ENCODE data around the gene SPATA31D1.
A peak's percentile ranks its signal among the peaks of the same experiment; 100 is the strongest.

SPATA31D1 gene

GRCh38 chr9:82024908-82025307, 36.3 kb downstream of the SPATA31D1 start:
- Mint-ChIP-seq H3K27ac (peak overlapping the region in 2 of 3 experiments; percentile 17 to 53), H3K4me1 (peaks cover 10% of the 10 kb centered on the region), H3K4me3 (no peak overlapping the region), H3K36me3 (ENCODE audit: low read depth) (no peaks in the 10 kb centered on the region), H3K27me3 (ENCODE audit: low read depth) (no peaks in the 10 kb centered on the region), H3K9me3 (no peaks in the 10 kb centered on the region)
- TF ChIP-seq CTCF (IDR thresholded peaks at IDR 0.05; ENCODE audit: unreplicated experiment in 3 of 3) = no peak

DNA sequence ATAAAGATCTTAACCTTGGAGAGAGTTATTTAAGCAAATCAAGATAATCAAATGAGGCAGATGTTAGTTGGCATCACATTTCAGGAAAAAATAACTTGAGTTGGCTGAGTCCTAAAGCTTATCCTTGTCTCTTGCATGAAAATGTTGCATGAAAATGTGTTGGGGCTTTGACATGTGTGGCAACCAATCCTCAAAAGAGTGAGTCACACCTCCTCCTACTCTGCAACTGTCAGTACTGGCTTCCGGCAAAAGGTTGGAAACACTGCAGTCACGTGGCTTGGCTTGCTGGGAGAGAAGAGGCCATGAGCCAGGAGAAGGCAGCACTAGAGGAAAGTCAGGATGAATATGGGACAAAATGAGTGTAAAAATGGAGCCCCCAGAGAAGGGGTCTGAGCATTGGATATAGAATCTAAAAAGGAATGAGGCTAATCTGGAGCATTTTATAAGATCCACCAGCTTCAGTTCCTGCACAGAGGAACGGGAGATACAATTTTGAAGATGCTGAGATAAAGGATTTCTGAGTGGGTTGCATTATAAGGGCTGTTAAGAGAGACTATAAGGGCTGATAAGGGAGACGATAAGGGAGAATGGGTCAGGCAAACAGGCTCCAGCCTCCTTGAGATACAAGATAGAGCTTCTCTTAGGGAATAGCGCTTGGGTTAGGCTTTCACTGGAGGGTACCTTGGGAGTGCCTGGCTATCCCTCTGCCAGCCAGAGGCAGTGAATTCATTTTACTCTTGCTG, 43.1 kb downstream of the SPATA31D1 start:
- no peaks in the 10 kb centered on the region for H3K9me3 Mint-ChIP-seq
- TF ChIP-seq CTCF (IDR thresholded peaks at IDR 0.05; ENCODE audit: unreplicated experiment in 3 of 3) = no peak
- H3K4me1 Mint-ChIP-seq = peaks cover 34% of the 10 kb centered on the region
- no peaks in the 10 kb centered on the region for H3K36me3 Mint-ChIP-seq (ENCODE audit: low read depth)
- H3K27ac Mint-ChIP-seq = peak overlapping the region in 2 of 3 experiments; percentile 2 to 13
- H3K4me3 Mint-ChIP-seq = no peak overlapping the region
- no peaks in the 10 kb centered on the region for H3K27me3 Mint-ChIP-seq (ENCODE audit: low read depth)

DNA sequence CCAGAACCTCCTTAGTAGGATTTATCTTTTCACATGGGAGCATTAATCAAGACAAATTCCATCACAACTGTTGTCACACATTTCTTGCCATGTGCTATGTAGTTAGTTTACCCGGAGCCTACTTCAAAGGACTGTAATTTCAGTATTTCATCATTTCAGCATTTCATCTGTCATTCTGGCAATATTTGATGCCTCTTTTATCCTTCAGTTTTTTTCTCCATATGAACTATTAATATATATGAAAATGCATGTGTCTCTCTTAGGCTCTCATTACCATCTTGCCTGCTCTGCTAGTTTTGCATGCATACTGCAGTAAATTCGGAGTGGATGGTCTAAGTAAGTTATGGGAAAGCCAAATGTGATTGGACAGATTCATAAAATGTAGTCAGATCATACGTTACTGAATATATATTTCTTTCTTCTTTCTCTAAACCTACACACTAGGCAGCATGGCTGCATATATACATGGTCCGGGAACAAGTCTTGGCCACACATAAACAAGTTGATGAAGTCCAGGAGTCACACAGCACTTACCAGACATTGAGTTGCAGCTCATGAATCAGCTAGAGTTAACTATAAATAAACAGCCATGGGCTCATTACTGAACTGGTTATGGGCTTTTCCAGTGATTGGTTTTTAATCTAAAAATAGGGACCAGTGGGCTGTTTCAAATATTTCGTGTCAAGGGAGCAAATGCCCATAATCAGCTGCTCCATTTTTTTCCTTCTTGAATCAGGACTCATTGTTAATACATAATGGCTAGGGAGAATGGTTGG, 46.6 kb downstream of the SPATA31D1 start:
- no peaks in the 10 kb centered on the region for H3K36me3 Mint-ChIP-seq (ENCODE audit: low read depth)
- H3K4me3 Mint-ChIP-seq = no peak overlapping the region
- no peak overlapping the region for H3K27ac Mint-ChIP-seq
- H3K4me1 Mint-ChIP-seq = peaks cover 37% of the 10 kb centered on the region
- no peak for TF ChIP-seq CTCF (IDR thresholded peaks at IDR 0.05; ENCODE audit: unreplicated experiment in 3 of 3)
- H3K9me3 Mint-ChIP-seq = no peaks in the 10 kb centered on the region
- H3K27me3 Mint-ChIP-seq (ENCODE audit: low read depth) = no peaks in the 10 kb centered on the region

GRCh38 chr9:82036086-82036485, 47.5 kb downstream of the SPATA31D1 start:
- H3K36me3 Mint-ChIP-seq (ENCODE audit: low read depth) = no peaks in the 10 kb centered on the region
- no peak for TF ChIP-seq CTCF (IDR thresholded peaks at IDR 0.05; ENCODE audit: unreplicated experiment in 3 of 3)
- H3K27ac Mint-ChIP-seq = no peak overlapping the region
- peaks cover 31% of the 10 kb centered on the region for H3K4me1 Mint-ChIP-seq
- H3K27me3 Mint-ChIP-seq (ENCODE audit: low read depth) = no peaks in the 10 kb centered on the region
- H3K4me3 Mint-ChIP-seq = no peak overlapping the region
- H3K9me3 Mint-ChIP-seq = no peaks in the 10 kb centered on the region

DNA sequence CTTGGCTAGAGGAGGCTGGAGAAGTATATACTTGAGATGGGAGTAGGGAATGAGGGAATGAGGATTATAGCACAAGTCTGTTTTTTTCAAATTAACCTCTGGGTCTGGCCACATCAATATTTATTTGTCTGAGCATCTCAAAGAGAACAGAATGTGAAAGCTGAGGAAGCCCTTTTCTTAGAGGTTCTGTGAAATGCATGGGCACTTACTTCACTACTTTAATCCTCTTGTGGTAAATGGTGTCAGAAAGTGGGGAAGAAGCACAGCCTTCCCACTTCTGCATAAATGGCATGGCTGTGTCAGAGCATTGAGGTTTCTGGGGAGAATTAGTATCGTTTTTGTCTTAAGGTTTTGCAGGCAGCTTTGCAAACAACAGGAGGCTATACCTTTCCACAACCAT, 48.6 kb downstream of the SPATA31D1 start:
- H3K36me3 Mint-ChIP-seq (ENCODE audit: low read depth) = no peaks in the 10 kb centered on the region

More for the DNA sequence above, 48.6 kb downstream of the SPATA31D1 start:
- no peak for TF ChIP-seq CTCF (IDR thresholded peaks at IDR 0.05; ENCODE audit: unreplicated experiment in 3 of 3)
- Mint-ChIP-seq H3K4me1 (peaks cover 21% of the 10 kb centered on the region), H3K9me3 (peaks cover 1% of the 10 kb centered on the region), H3K27ac (no peak overlapping the region), H3K4me3 (no peak overlapping the region), H3K27me3 (ENCODE audit: low read depth) (no peaks in the 10 kb centered on the region)
